GM21381 (cell line): ENCODE measurements around the gene TRPC1.
"Not testable (repeated sequence)": the region's sequence is repeated elsewhere in the genome, so short reads cannot be mapped to it uniquely, and the experiment has no call there.

Experiments
- ATAC-seq: cut with Tn5 transposase; IDR thresholded peaks from one replicate; pipeline ENCODE4 v1.9.1; 2021; ENCODE audit warnings: mild to moderate bottlenecking, moderate library complexity; ENCODE audit not compliant: unreplicated experiment

The TRPC1 gene

GRCh38 chr3:142723968-142724681 lies at the start of gene TRPC1:
TRPC1 (plus strand) TSS chr3:142724034; CDS start chr3:142724560, 526 bp downstream.
- peak; percentile 96 for ATAC-seq

GRCh38 chr3:142676151-142676550 lies 47.7 kb upstream of the TRPC1 start:
- no peak for ATAC-seq

- no peak for ATAC-seq
Measured at GRCh38 chr3:142680710-142681109, 43.1 kb upstream of the TRPC1 start.

- no peak for ATAC-seq
Measured at GRCh38 chr3:142690613-142691012, 33.2 kb upstream of the TRPC1 start.

- no peak for ATAC-seq
Measured at GRCh38 chr3:142691527-142691926, 32.3 kb upstream of the TRPC1 start.

- ATAC-seq, result no peak
Measured at GRCh38 chr3:142693136-142693853, 30.5 kb upstream of the TRPC1 start.

- no peak for ATAC-seq
Measured at GRCh38 chr3:142694225-142694624, 29.6 kb upstream of the TRPC1 start.

GRCh38 chr3:142705198-142705597 lies 18.6 kb upstream of the TRPC1 start:
- no peak for ATAC-seq

- no peak for ATAC-seq
Measured at GRCh38 chr3:142706321-142707127, 17.3 kb upstream of the TRPC1 start.

GRCh38 chr3:142709207-142709606 lies 14.6 kb upstream of the TRPC1 start:
- ATAC-seq, result no peak

- ATAC-seq, result not testable (repeated sequence)
Measured at GRCh38 chr3:142714882-142715281, 9.0 kb upstream of the TRPC1 start.

- ATAC-seq, result no peak
Measured at GRCh38 chr3:142716102-142716501, 7.7 kb upstream of the TRPC1 start.

- ATAC-seq, result peak; percentile 23
Measured at GRCh38 chr3:142723665-142723967, 218 bp upstream of the TRPC1 start.

- ATAC-seq, result peak; percentile 14
Measured at GRCh38 chr3:142724682-142725356, 985 bp downstream of the TRPC1 start.

- no peak for ATAC-seq
Measured at GRCh38 chr3:142725357-142725739, 1.5 kb downstream of the TRPC1 start.

GRCh38 chr3:142726017-142726416 lies 2.2 kb downstream of the TRPC1 start:
- ATAC-seq, result no peak

GRCh38 chr3:142732066-142732465 lies 8.2 kb downstream of the TRPC1 start:
- no peak for ATAC-seq

- no peak for ATAC-seq
Measured at GRCh38 chr3:142734834-142735233, 11.0 kb downstream of the TRPC1 start.

GRCh38 chr3:142735462-142735861 lies 11.6 kb downstream of the TRPC1 start:
- ATAC-seq, result no peak

GRCh38 chr3:142738396-142738795 lies 14.6 kb downstream of the TRPC1 start:
- ATAC-seq, result no peak

- ATAC-seq, result no peak
Measured at GRCh38 chr3:142746646-142747045, 22.8 kb downstream of the TRPC1 start.
